HL-60 (cell line): Measurements from ENCODE around the gene NCEH1.
A peak's percentile ranks its signal among the peaks of the same experiment; 100 is the strongest.
"Not testable (repeated sequence)": the region's sequence is repeated elsewhere in the genome, so short reads cannot be mapped to it uniquely, and the experiment has no call there.

Experiments
- DNase-seq, 2 experiments: peaks; one replicate each; pipeline ENCODE4 v3.0.0-alpha.2; 2010 to 2020; ENCODE audit warnings: low read depth in 1 of 2, low spot score in 1 of 2
- H3K27ac ChIP-seq: fragments of 250-450 bp; sonication (Bioruptor Pico); replicated peaks from 2 replicates; pipeline ENCODE4 v1.5.1; 2020; ENCODE audit warnings: mild to moderate bottlenecking, moderate library complexity
- H3K27me3 ChIP-seq: fragments of 250-450 bp; sonication (Bioruptor Pico); 2 replicates; pipeline ENCODE4 v1.5.1; 2021; ENCODE audit warnings: mild to moderate bottlenecking, moderate library complexity; ENCODE audit not compliant: insufficient read depth, poor library complexity, severe bottlenecking
- H3K4me3 ChIP-seq: replicated peaks from 2 replicates; pipeline ENCODE4 v1.5.1; 2011; ENCODE audit warnings: mild to moderate bottlenecking, control low read depth, low read length; ENCODE audit not compliant: insufficient read depth
- GABPA ChIP-seq: IDR thresholded peaks from 2 replicates; pipeline ENCODE4 v1.6.1; 2012; ENCODE audit warnings: low read depth
- POLR2AphosphoS5 ChIP-seq: IDR thresholded peaks from 2 replicates; pipeline ENCODE4 v1.6.1; 2012; ENCODE audit warnings: low read depth
- SPI1 ChIP-seq: IDR thresholded peaks from 2 replicates; pipeline ENCODE4 v1.6.1; 2012; ENCODE audit warnings: low read depth, mild to moderate bottlenecking, borderline replicate concordance
- TF ChIP-seq, protein P1 (sequence below): IDR thresholded peaks from 2 replicates; pipeline ENCODE4 v1.6.1; 2012; ENCODE audit warnings: low read depth; ENCODE audit not compliant: insufficient replicate concordance
- TF ChIP-seq, protein P2 (sequence below): IDR thresholded peaks from one replicate; pipeline ENCODE4 v1.5.1; 2011; ENCODE audit warnings: low read length, control low read depth, inconsistent platforms; ENCODE audit not compliant: insufficient read depth

The NCEH1 gene

DNA sequence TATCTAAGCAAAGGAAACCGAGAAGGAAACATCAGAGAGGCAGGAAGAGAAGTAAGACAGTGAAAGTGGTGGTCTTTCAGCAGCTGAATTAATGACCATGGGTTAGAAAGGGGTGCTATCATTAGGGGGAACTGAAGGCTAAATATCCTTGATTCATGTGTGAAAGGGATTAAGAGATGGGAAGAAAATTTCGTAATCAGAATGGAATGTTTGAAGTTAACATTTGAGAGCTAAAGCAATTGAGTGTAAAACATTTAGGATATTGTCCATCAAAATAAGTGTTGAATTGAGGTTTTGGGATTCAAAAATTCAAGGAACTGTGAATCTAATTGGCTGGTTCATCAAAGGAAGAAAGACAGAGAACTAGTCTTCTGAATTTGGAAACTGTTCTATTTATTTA is 35.6 kb upstream of the NCEH1 start:
- no peaks in the 10 kb centered on the region for H3K27me3 ChIP-seq
- no peak for DNase-seq
- TF ChIP-seq GABPA: no peak
- TF ChIP-seq, protein P1, sequence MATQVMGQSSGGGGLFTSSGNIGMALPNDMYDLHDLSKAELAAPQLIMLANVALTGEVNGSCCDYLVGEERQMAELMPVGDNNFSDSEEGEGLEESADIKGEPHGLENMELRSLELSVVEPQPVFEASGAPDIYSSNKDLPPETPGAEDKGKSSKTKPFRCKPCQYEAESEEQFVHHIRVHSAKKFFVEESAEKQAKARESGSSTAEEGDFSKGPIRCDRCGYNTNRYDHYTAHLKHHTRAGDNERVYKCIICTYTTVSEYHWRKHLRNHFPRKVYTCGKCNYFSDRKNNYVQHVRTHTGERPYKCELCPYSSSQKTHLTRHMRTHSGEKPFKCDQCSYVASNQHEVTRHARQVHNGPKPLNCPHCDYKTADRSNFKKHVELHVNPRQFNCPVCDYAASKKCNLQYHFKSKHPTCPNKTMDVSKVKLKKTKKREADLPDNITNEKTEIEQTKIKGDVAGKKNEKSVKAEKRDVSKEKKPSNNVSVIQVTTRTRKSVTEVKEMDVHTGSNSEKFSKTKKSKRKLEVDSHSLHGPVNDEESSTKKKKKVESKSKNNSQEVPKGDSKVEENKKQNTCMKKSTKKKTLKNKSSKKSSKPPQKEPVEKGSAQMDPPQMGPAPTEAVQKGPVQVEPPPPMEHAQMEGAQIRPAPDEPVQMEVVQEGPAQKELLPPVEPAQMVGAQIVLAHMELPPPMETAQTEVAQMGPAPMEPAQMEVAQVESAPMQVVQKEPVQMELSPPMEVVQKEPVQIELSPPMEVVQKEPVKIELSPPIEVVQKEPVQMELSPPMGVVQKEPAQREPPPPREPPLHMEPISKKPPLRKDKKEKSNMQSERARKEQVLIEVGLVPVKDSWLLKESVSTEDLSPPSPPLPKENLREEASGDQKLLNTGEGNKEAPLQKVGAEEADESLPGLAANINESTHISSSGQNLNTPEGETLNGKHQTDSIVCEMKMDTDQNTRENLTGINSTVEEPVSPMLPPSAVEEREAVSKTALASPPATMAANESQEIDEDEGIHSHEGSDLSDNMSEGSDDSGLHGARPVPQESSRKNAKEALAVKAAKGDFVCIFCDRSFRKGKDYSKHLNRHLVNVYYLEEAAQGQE: no peak
- TF ChIP-seq POLR2AphosphoS5: no peak
- TF ChIP-seq, protein P2, sequence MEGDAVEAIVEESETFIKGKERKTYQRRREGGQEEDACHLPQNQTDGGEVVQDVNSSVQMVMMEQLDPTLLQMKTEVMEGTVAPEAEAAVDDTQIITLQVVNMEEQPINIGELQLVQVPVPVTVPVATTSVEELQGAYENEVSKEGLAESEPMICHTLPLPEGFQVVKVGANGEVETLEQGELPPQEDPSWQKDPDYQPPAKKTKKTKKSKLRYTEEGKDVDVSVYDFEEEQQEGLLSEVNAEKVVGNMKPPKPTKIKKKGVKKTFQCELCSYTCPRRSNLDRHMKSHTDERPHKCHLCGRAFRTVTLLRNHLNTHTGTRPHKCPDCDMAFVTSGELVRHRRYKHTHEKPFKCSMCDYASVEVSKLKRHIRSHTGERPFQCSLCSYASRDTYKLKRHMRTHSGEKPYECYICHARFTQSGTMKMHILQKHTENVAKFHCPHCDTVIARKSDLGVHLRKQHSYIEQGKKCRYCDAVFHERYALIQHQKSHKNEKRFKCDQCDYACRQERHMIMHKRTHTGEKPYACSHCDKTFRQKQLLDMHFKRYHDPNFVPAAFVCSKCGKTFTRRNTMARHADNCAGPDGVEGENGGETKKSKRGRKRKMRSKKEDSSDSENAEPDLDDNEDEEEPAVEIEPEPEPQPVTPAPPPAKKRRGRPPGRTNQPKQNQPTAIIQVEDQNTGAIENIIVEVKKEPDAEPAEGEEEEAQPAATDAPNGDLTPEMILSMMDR: no peak

DNA sequence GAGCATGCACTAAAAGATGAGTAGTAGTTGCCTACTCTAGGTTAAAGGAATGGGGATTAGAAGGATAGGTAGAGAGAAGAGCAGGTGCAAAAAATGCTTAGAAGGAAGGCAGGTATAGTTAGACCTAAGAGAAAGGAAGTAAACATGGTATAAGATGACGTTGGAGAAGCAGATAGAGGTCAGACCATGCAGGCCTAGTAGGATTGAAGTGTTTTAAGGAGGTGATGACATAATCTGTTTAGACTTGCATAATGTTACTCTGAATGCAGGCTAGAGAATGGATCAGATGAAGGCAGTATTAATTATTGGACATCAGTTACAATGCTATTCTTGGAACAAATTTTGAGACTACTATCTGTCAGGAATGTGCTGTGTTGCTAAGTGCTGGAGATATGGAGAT is 28.6 kb upstream of the NCEH1 start:
- TF ChIP-seq GABPA: no peak
- TF ChIP-seq, protein P1: no peak
- DNase-seq: no peak
- no peak overlapping the region for H3K27ac ChIP-seq
- H3K4me3 ChIP-seq: no peak overlapping the region
- H3K27me3 ChIP-seq: no peaks in the 10 kb centered on the region

More for the DNA sequence above, 35.6 kb upstream of the NCEH1 start:
- H3K4me3 ChIP-seq: no peak overlapping the region
- H3K27ac ChIP-seq: no peak overlapping the region

DNA sequence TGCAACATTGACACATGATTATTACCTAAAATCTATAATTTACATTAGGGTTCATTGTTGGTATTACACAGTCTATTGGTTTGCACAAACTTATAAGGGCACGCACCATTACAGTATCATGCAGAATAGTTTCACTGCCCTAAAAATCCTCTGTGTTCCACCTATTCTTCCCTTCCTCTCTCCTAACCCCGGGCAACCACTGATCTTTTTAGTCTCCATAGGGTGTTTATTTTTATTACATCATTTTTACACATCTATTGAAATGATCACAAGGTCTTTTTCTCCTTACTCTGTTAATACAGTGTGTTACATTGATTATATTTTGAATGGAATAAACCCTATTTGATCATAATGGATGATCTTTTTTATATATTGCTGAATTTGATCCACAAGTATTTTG is 24.1 kb upstream of the NCEH1 start:
- no peak for TF ChIP-seq POLR2AphosphoS5
- TF ChIP-seq, protein P1: no peak
- no peak for TF ChIP-seq SPI1
- TF ChIP-seq, protein P2: no peak
- no peak for TF ChIP-seq GABPA
- DNase-seq: no peak
- Histone ChIP-seq H3K4me3 (no peak overlapping the region), H3K27me3 (no peaks in the 10 kb centered on the region), H3K27ac (no peak overlapping the region)

DNA sequence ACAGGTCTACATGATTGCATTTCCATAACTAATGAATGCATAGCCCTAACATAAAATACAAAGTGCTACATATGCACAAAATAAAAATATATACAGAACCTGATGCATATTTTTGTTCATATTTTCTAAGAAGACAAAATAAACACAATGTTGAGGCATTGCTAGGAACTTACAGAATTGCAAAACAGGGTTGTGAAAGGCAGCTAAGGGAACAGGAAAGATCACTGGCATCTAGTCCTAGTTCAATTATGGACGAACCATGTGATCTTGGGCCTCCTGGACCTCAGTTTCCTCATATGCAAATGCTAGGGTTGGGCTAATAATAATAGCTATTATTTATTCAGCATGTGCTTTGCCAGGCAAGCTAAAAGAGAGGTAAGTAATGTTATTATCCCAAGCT is 15.5 kb upstream of the NCEH1 start:
- no peaks in the 10 kb centered on the region for H3K27me3 ChIP-seq
- peak in 1 of 2 experiments; percentile 26 for DNase-seq
- TF ChIP-seq, protein P2: no peak
- TF ChIP-seq SPI1 (no peak), GABPA (no peak), POLR2AphosphoS5 (no peak)
- TF ChIP-seq, protein P1: no peak
- peak overlapping the region; percentile 30; the same call in 1 of the 2 replicates for H3K27ac ChIP-seq
- no peak overlapping the region for H3K4me3 ChIP-seq

DNA sequence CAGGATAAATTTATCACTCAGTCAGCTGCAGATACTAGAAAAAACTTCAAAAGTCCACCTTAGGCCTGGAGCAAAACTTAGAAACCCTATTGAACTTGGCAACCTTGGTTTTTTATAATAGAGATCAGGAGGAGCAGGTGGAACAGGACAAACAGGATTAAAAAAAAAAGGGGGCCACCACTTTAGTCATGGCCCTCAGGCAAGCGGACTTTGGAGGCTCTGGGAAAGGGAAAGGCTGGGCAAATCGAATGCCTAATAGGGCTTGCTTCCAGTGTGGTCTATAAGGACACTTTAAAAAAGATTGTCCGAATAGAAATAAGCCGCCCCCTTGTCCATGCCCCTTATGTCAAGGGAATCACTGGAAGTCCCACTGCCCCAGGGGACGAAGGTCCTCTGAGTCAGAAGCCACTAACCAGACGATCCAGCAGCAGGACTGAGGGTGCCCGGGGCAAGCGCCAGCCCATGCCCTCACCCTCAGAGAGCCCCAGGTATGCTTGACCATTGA is 11.7 kb upstream of the NCEH1 start:
- H3K4me3 ChIP-seq, DNase-seq, H3K27me3 ChIP-seq, H3K27ac ChIP-seq: not testable (repeated sequence)
